Measurements from ENCODE around the gene RAP1GAP2.

DNA sequence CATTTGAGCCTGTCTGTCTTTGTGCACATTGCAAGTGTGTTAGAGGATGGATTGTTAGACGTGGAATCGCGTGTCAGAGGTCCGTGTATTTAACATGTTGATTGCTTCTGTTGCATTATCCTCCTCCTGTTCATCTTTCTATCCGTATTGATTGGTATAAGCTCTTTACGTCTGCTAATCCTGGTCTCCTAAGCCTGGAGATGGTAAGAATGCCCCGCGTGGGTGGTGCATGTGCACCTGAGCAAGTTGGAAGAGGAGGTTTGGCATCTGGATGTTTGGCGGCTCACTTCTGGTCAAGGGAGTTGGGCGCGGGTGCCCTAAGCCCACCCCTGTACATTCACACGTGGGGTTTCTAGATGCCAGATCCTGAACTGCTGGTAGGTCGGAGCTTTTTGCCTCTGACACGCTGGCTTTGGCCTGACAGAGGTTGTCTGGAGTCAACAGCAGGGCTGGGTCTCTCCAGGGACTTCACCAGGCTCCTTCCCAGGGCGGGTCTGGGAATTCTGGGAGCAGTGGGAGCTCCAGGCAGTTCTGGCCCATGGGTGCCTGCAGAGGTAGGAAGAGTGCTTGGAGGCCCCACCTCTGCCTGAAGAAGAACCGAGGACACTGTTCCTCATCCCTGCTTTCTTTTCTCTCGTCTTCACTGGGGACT lies 159.8 kb downstream of the RAP1GAP2 start:
- TF ChIP-seq CTCF (IDR thresholded peaks at IDR 0.05 in 4 of 5, conservative IDR thresholded peaks at IDR 0.05 in 1 of 5) (no peak), POLR2A (IDR thresholded peaks at IDR 0.05) (no peak)

Data from gastrocnemius medialis (tissue), 4 donors.